ENCODE measurements around the gene LMNTD2.

Gene LMNTD2

GRCh38 chr11:508956-509355 lies 51.6 kb downstream of the LMNTD2 start:
- DNase-seq (ENCODE audit: low spot score): no peak

- no peak for DNase-seq (ENCODE audit: low spot score)
Observed at GRCh38 chr11:507727-508515, 52.6 kb downstream of the LMNTD2 start.

GRCh38 chr11:506995-507726 lies 53.4 kb downstream of the LMNTD2 start, which contains the start of gene RNH1:
TSS of gene RNH1 (minus strand) at chr11:507242. CDS start at chr11:502162, 5,080 bp downstream.
- peak; percentile 99 for DNase-seq (ENCODE audit: low spot score)

GRCh38 chr11:506238-506994 lies 54.1 kb downstream of the LMNTD2 start:
- DNase-seq (ENCODE audit: low spot score): peak; percentile 97

GRCh38 chr11:504994-505344 lies 55.6 kb downstream of the LMNTD2 start:
- no peak for DNase-seq (ENCODE audit: low spot score)

Measured in activated CD4-positive, alpha-beta T cell treated with anti-CD3 and anti-CD28 coated beads, Interleukin-2, Interleukin-4, amounts not matched to agents 100 ng/mL and 50 ng/mL, durations not matched to agents 16 hours and 8 hours (primary cell).